Gastrocnemius medialis (tissue), 4 donors: ENCODE results near the gene FBLN2.

ENCODE experiments used
- POLR2A ChIP-seq, 2 donors: fragments of 450-650 bp; IDR thresholded peaks; one replicate each; pipeline ENCODE4 v1.6.1; 2017; ENCODE audit warnings: antibody characterized with exemption in 2 of 2, mild to moderate bottlenecking in 2 of 2, moderate library complexity in 2 of 2
- TF ChIP-seq, protein P1 (sequence below), 5 experiments: fragments of 450-650 bp in 3 of 5; fragments of 200-600 bp in 2 of 5; sonication (generic) in 2 of 5; IDR thresholded peaks in 4 of 5; conservative IDR thresholded peaks in 1 of 5; 1 replicate in 4 of 5; 2 replicates in 1 of 5; pipeline ENCODE4 v1.5.1; 2016 to 2019; ENCODE audit warnings: antibody characterized with exemption in 5 of 5, mild to moderate bottlenecking in 3 of 5, moderate library complexity in 3 of 5

DNA sequence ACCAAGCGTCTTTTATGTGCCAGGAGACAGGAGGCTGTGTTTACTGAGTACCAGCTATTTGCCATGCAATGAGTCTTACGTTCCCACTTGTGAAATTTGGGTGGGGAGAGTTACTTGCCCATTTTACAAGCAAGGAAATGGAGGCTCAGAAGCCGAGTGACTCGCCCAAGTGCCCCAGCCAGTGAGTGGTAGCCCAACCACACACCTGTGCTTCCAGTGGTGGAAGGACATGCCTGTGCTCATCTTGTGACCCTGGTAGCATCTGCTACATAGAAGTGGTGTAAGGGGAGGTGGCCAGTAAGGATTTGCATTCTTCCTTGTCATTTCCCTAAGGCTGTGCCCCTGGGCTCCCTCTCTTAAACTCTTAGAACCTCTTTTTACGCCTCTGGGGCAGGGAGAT, 49.3 kb downstream of the FBLN2 start:
- no peak for TF ChIP-seq POLR2A (IDR thresholded peaks at IDR 0.05)
- TF ChIP-seq, protein P1, sequence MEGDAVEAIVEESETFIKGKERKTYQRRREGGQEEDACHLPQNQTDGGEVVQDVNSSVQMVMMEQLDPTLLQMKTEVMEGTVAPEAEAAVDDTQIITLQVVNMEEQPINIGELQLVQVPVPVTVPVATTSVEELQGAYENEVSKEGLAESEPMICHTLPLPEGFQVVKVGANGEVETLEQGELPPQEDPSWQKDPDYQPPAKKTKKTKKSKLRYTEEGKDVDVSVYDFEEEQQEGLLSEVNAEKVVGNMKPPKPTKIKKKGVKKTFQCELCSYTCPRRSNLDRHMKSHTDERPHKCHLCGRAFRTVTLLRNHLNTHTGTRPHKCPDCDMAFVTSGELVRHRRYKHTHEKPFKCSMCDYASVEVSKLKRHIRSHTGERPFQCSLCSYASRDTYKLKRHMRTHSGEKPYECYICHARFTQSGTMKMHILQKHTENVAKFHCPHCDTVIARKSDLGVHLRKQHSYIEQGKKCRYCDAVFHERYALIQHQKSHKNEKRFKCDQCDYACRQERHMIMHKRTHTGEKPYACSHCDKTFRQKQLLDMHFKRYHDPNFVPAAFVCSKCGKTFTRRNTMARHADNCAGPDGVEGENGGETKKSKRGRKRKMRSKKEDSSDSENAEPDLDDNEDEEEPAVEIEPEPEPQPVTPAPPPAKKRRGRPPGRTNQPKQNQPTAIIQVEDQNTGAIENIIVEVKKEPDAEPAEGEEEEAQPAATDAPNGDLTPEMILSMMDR (IDR thresholded peaks at IDR 0.05 in 4 of 5, conservative IDR thresholded peaks at IDR 0.05 in 1 of 5) = no peak
